GM23338 (cell line): ENCODE data around the gene SLC35A4. TPM values are rescaled to one million over a fixed set of nuclear protein-coding genes. Genes with fewer than 3 reads are reported as not detected.

Source experiments
- ATAC-seq: fragments of 200-7000 bp; cut with Tn5 transposase; 3 replicates; pipeline ENCODE4 v1.9.1; 2020
- DNase-seq: peaks from one replicate; pipeline ENCODE4 v3.0.0-alpha.2; 2015; ENCODE audit warnings: low spot score
- H2AFZ ChIP-seq: fragments of 200-600 bp; sonication (generic); 2 replicates; pipeline ENCODE4 v1.8.0; 2016; ENCODE audit warnings: antibody characterized with exemption, mild to moderate bottlenecking, moderate library complexity
- H3F3A ChIP-seq: fragments of 200-600 bp; sonication (generic); replicated peaks from 2 replicates; pipeline ENCODE4 v1.8.0; 2017; ENCODE audit warnings: antibody characterized with exemption, mixed run types, low read depth
- H3K27ac ChIP-seq: fragments of 200-600 bp; sonication (generic); 2 replicates; pipeline ENCODE4 v1.6.1; 2016; ENCODE audit warnings: low read depth
- H3K27me3 ChIP-seq: fragments of 200-600 bp; sonication (generic); 2 replicates; pipeline ENCODE4 v1.8.0; 2016; ENCODE audit warnings: mild to moderate bottlenecking, mixed run types, moderate library complexity; ENCODE audit not compliant: insufficient read depth
- H3K36me3 ChIP-seq: fragments of 200-600 bp; sonication (generic); 2 replicates; pipeline ENCODE4 v1.8.0; 2016; ENCODE audit warnings: mild to moderate bottlenecking; ENCODE audit not compliant: insufficient read depth
- H3K4me1 ChIP-seq: fragments of 200-600 bp; sonication (generic); 2 replicates; pipeline ENCODE4 v1.8.0; 2016; ENCODE audit warnings: mild to moderate bottlenecking, moderate library complexity; ENCODE audit not compliant: insufficient read depth
- H3K4me2 ChIP-seq: fragments of 200-600 bp; sonication (generic); 2 replicates; pipeline ENCODE4 v1.7.1; 2017; ENCODE audit warnings: mixed run types
- H3K4me3 ChIP-seq: fragments of 200-600 bp; sonication (generic); 2 replicates; pipeline ENCODE4 v1.6.1; 2016; ENCODE audit warnings: mixed run types
- H3K79me2 ChIP-seq: fragments of 200-600 bp; sonication (generic); replicated peaks from 2 replicates; pipeline ENCODE4 v1.8.0; 2017; ENCODE audit warnings: mild to moderate bottlenecking; ENCODE audit not compliant: insufficient read depth
- H3K9me2 ChIP-seq: fragments of 200-600 bp; sonication (generic); 2 replicates; pipeline ENCODE4 v1.8.0; 2017; ENCODE audit not compliant: insufficient read depth
- H4K20me1 ChIP-seq: fragments of 200-600 bp; sonication (generic); replicated peaks from 2 replicates; pipeline ENCODE4 v1.8.0; 2017; ENCODE audit warnings: mild to moderate bottlenecking; ENCODE audit not compliant: insufficient read depth
- H3K27ac Mint-ChIP-seq: 2 replicates; pipeline ENCODE4 v1.8.0; 2020; ENCODE audit warnings: inconsistent platforms, mild to moderate bottlenecking, moderate library complexity, mixed read lengths
- H3K27me3 Mint-ChIP-seq: 3 replicates; pipeline ENCODE4 v1.8.0; 2022; ENCODE audit warnings: low read depth, mild to moderate bottlenecking, moderate library complexity, mixed read lengths, inconsistent platforms; ENCODE audit not compliant: insufficient read depth, poor library complexity
- H3K36me3 Mint-ChIP-seq: 3 replicates; pipeline ENCODE4 v1.8.0; 2021; ENCODE audit warnings: low read depth, mild to moderate bottlenecking, inconsistent platforms, moderate library complexity, mixed read lengths
- H3K4me1 Mint-ChIP-seq: 3 replicates; pipeline ENCODE4 v1.8.0; 2020; ENCODE audit warnings: mild to moderate bottlenecking, inconsistent platforms, mixed read lengths
- H3K4me3 Mint-ChIP-seq: 3 replicates; pipeline ENCODE4 v1.8.0; 2021; ENCODE audit warnings: moderate library complexity, mild to moderate bottlenecking, inconsistent platforms, mixed read lengths
- H3K9me3 Mint-ChIP-seq: 3 replicates; pipeline ENCODE4 v1.8.0; 2020; ENCODE audit warnings: moderate library complexity, mild to moderate bottlenecking, inconsistent platforms, mixed read lengths
- CREB1 ChIP-seq: fragments of 250-450 bp; sonication (Bioruptor Pico); IDR thresholded peaks from 2 replicates; pipeline ENCODE4 v1.5.0; 2020; ENCODE audit warnings: low read depth, mild to moderate bottlenecking, moderate library complexity
- CTCF ChIP-seq, 2 experiments: fragments of 200-600 bp in 1 of 2; sonication (generic) in 1 of 2; conservative IDR thresholded peaks; 2 replicates each; pipeline versions ENCODE4 v1.5.1 to v1.6.1; 2016 to 2017; ENCODE audit warnings: antibody characterized with exemption in 2 of 2, low read depth in 2 of 2, mild to moderate bottlenecking in 2 of 2, moderate library complexity in 1 of 2
- EZH2 ChIP-seq: fragments of 200-600 bp; sonication (generic); IDR thresholded peaks from one replicate; pipeline ENCODE4 v1.8.0; 2017; ENCODE audit warnings: antibody characterized with exemption, mild to moderate bottlenecking, low read depth; ENCODE audit not compliant: unreplicated experiment
- EZH2phosphoT487 ChIP-seq: fragments of 200-600 bp; sonication (generic); IDR thresholded peaks from one replicate; pipeline ENCODE4 v1.8.1; 2018; ENCODE audit warnings: antibody characterized with exemption; ENCODE audit not compliant: unreplicated experiment
- JUNB ChIP-seq: IDR thresholded peaks from one replicate; pipeline ENCODE4 v1.6.1; 2016; ENCODE audit warnings: antibody characterized with exemption; ENCODE audit not compliant: unreplicated experiment
- NANOG ChIP-seq: IDR thresholded peaks from 2 replicates; pipeline ENCODE4 v1.6.1; 2016; ENCODE audit warnings: antibody characterized with exemption, borderline replicate concordance
- POLR2AphosphoS5 ChIP-seq: IDR thresholded peaks from 2 replicates; pipeline ENCODE4 v1.6.1; 2016; ENCODE audit warnings: antibody characterized with exemption, low read depth
- STAT1 ChIP-seq: IDR thresholded peaks from one replicate; pipeline ENCODE4 v1.6.1; 2016; ENCODE audit warnings: antibody characterized with exemption; ENCODE audit not compliant: unreplicated experiment
- ZNF114 ChIP-seq: fragments of 250-450 bp; sonication (Bioruptor Pico); IDR thresholded peaks from 2 replicates; pipeline ENCODE4 v1.5.0; 2020; ENCODE audit warnings: mild to moderate bottlenecking, moderate library complexity
- ZNF331 ChIP-seq: fragments of 250-450 bp; sonication (Bioruptor Pico); IDR thresholded peaks from 2 replicates; pipeline ENCODE4 v1.5.0; 2020; ENCODE audit warnings: low read depth, mild to moderate bottlenecking, moderate library complexity
- ZNF462 ChIP-seq: fragments of 250-450 bp; sonication (Bioruptor Pico); IDR thresholded peaks from 2 replicates; pipeline ENCODE4 v1.5.0; 2020; ENCODE audit warnings: mild to moderate bottlenecking, moderate library complexity
- polyA plus RNA-seq: library from polyadenylated mRNA; unstranded; fragments of >200 nt; fragmentation: Nextera tagmentation; extraction: Ambion mirVana; gene quantifications from 2 replicates; pipeline ENCODE4 v1.2.1, GENCODE V29; 2016
- total RNA-seq: library from RNA; depleted of rRNA; stranded (reverse); fragments of >200 nt; shearing (Covaris generic); gene quantifications from 2 replicates; pipeline ENCODE4 v1.2.3, GENCODE V29; 2014
- TF ChIP-seq, protein P1 (sequence below): IDR thresholded peaks from 2 replicates; pipeline ENCODE4 v1.6.1; 2016; ENCODE audit warnings: antibody characterized with exemption
- TF ChIP-seq, protein P2 (sequence below): IDR thresholded peaks from one replicate; pipeline ENCODE4 v1.6.1; 2018; ENCODE audit warnings: antibody characterized with exemption; ENCODE audit not compliant: unreplicated experiment

The SLC35A4 gene
- total and polyA plus RNA-seq, 2 experiments from 2014 or later = 17.7 to 39.1 TPM

DNA sequence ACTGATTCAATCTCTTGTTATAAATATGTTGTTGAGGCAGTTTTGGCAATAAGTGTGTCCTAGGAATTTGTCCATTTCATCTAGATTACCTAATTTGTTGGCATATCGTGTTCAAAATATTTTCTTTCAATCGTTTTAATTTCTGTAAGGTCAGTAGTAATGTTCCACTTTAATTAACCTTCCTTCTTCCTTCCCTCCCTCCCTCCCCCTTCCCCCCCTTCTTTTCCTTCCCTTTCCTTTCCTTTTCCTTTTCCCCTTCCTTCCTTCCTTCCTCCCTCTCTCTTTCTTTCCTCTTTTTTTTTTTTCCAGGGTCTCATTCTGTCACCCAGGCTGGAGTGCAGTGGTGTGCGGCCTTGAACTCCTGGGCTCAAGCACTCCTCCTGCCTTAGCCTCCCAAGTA lies 41.3 kb downstream of the SLC35A4 start:
- H3K4me2 ChIP-seq = no peak overlapping the region
- no peaks in the 10 kb centered on the region for H3F3A ChIP-seq
- H3K27me3 Mint-ChIP-seq = peaks cover 5% of the 10 kb centered on the region
- no peaks in the 10 kb centered on the region for H4K20me1 ChIP-seq
- no peaks in the 10 kb centered on the region for H3K36me3 ChIP-seq
- no peak for ATAC-seq
- H3K4me3 ChIP-seq = no peak overlapping the region
- H3K79me2 ChIP-seq = no peaks in the 10 kb centered on the region
- no peaks in the 10 kb centered on the region for H3K9me2 ChIP-seq
- H3K27ac ChIP-seq = no peak overlapping the region
- H3K4me3 Mint-ChIP-seq = no peak overlapping the region
- H3K27ac Mint-ChIP-seq = no peak overlapping the region
- H3K4me1 ChIP-seq = no peaks in the 10 kb centered on the region
- DNase-seq = no peak
- no peak overlapping the region for H2AFZ ChIP-seq
- TF ChIP-seq EZH2phosphoT487 (no peak), CREB1 (no peak), ZNF331 (CRISPR knock-in tag) (no peak), JUNB (no peak), NANOG (no peak), STAT1 (no peak), CTCF (conservative IDR thresholded peaks at IDR 0.05; ENCODE audit: low read depth in 2 of 2) (no peak), ZNF114 (CRISPR knock-in tag) (no peak), ZNF462 (no peak), EZH2 (no peak), POLR2AphosphoS5 (no peak)
- TF ChIP-seq, protein P1, sequence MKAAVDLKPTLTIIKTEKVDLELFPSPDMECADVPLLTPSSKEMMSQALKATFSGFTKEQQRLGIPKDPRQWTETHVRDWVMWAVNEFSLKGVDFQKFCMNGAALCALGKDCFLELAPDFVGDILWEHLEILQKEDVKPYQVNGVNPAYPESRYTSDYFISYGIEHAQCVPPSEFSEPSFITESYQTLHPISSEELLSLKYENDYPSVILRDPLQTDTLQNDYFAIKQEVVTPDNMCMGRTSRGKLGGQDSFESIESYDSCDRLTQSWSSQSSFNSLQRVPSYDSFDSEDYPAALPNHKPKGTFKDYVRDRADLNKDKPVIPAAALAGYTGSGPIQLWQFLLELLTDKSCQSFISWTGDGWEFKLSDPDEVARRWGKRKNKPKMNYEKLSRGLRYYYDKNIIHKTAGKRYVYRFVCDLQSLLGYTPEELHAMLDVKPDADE = no peak
- TF ChIP-seq, protein P2, sequence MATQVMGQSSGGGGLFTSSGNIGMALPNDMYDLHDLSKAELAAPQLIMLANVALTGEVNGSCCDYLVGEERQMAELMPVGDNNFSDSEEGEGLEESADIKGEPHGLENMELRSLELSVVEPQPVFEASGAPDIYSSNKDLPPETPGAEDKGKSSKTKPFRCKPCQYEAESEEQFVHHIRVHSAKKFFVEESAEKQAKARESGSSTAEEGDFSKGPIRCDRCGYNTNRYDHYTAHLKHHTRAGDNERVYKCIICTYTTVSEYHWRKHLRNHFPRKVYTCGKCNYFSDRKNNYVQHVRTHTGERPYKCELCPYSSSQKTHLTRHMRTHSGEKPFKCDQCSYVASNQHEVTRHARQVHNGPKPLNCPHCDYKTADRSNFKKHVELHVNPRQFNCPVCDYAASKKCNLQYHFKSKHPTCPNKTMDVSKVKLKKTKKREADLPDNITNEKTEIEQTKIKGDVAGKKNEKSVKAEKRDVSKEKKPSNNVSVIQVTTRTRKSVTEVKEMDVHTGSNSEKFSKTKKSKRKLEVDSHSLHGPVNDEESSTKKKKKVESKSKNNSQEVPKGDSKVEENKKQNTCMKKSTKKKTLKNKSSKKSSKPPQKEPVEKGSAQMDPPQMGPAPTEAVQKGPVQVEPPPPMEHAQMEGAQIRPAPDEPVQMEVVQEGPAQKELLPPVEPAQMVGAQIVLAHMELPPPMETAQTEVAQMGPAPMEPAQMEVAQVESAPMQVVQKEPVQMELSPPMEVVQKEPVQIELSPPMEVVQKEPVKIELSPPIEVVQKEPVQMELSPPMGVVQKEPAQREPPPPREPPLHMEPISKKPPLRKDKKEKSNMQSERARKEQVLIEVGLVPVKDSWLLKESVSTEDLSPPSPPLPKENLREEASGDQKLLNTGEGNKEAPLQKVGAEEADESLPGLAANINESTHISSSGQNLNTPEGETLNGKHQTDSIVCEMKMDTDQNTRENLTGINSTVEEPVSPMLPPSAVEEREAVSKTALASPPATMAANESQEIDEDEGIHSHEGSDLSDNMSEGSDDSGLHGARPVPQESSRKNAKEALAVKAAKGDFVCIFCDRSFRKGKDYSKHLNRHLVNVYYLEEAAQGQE = no peak
- H3K4me1 Mint-ChIP-seq = no peaks in the 10 kb centered on the region
- no peaks in the 10 kb centered on the region for H3K27me3 ChIP-seq
- peaks cover 28% of the 10 kb centered on the region for H3K9me3 Mint-ChIP-seq
- H3K36me3 Mint-ChIP-seq = no peaks in the 10 kb centered on the region
